GM12878 (cell line): ENCODE results near the gene WNT5B. TPM values are rescaled to one million over a fixed set of nuclear protein-coding genes. Genes with fewer than 3 reads are reported as not detected.
A peak's percentile ranks its signal among the peaks of the same experiment; 100 is the strongest.

ENCODE experiments used
- ATAC-seq: fragments of 200-7000 bp; cut with Tn5 transposase; 3 replicates; pipeline ENCODE4 v1.9.1; 2020; ENCODE audit warnings: mild to moderate bottlenecking, moderate library complexity
- BruUV-seq: library from RNA; stranded (reverse); fragments of 400-500 nt; replicated peaks from 2 replicates; lab custom pipeline; 2021; lab: Mats Ljungman, UMichigan
- CTCF ChIA-PET: fragments of 300-600 bp; sonication (Branson Sonifier 250); formaldehyde crosslinking; extraction: SDS; loops from one replicate; lab custom pipeline; 2021; ENCODE audit warnings: inconsistent platforms; lab: Yijun Ruan, JAX
- POLR2A ChIA-PET: fragments of 350-600 bp; formaldehyde crosslinking; extraction: SDS; loops from one replicate; lab custom pipeline; 2021; ENCODE audit warnings: inconsistent platforms; lab: Charles Lee
- RAD21 ChIA-PET: fragments of 300-600 bp; sonication (Branson Sonifier 250); formaldehyde crosslinking; loops from one replicate; lab custom pipeline; 2023; ENCODE audit warnings: antibody characterized with exemption; ENCODE audit not compliant: unreplicated experiment; lab: Charles Lee
- SMC1A ChIA-PET: fragments of 300-600 bp; sonication (Branson Sonifier 250); formaldehyde crosslinking; loops from one replicate; lab custom pipeline; 2023; ENCODE audit not compliant: unreplicated experiment, uncharacterized antibody; lab: Charles Lee
- DNase-seq: peaks from one replicate; pipeline ENCODE4 v3.0.0-alpha.2; 2011; ENCODE audit warnings: low read depth, low spot score
- FAIRE-seq: peaks from 3 replicates; lab custom pipeline; 2011; peaks lifted over from hg19 to GRCh38; lab: Jason Lieb, UNC
- H2AFZ ChIP-seq: 2 replicates; pipeline ENCODE4 v1.6.0; 2011; ENCODE audit warnings: low read depth, low read length, control low read depth; ENCODE audit not compliant: control insufficient read depth
- H3K27ac ChIP-seq: 2 replicates; pipeline ENCODE4 v1.5.1; 2011; ENCODE audit warnings: control low read depth; ENCODE audit not compliant: control insufficient read depth, insufficient read depth
- H3K27me3 ChIP-seq, 2 experiments: replicated peaks in 1 of 2; 2 replicates each; pipeline versions ENCODE4 v1.6.0 to v1.6.1; 2011; ENCODE audit warnings: low read length in 1 of 2; ENCODE audit not compliant: control insufficient read depth in 2 of 2, insufficient read depth in 2 of 2
- H3K36me3 ChIP-seq, 2 experiments: 2 replicates each; pipeline ENCODE4 v1.5.1; 2011; ENCODE audit warnings: low read length in 1 of 2; ENCODE audit not compliant: control insufficient read depth in 2 of 2, insufficient read depth in 2 of 2
- H3K4me1 ChIP-seq: 2 replicates; pipeline ENCODE4 v1.6.1; 2011; ENCODE audit warnings: mild to moderate bottlenecking, low read length, moderate library complexity, mixed read lengths; ENCODE audit not compliant: control insufficient read depth, insufficient read depth
- H3K4me2 ChIP-seq: 2 replicates; pipeline ENCODE4 v1.6.0; 2011; ENCODE audit warnings: control low read depth; ENCODE audit not compliant: control insufficient read depth, insufficient read depth
- H3K4me3 ChIP-seq: fragments of 200-600 bp; sonication (generic); 2 replicates; pipeline ENCODE4 v1.5.1; 2016
- H3K79me2 ChIP-seq: 2 replicates; pipeline ENCODE4 v1.6.0; 2011; ENCODE audit warnings: low read length; ENCODE audit not compliant: control insufficient read depth, insufficient read depth
- H3K9ac ChIP-seq: 2 replicates; pipeline ENCODE4 v1.8.0; 2011; ENCODE audit warnings: low read length, control low read depth, mixed read lengths; ENCODE audit not compliant: control insufficient read depth, insufficient read depth
- H3K9me3 ChIP-seq: replicated peaks from 3 replicates; pipeline ENCODE4 v1.5.1; 2011; ENCODE audit warnings: mild to moderate bottlenecking, low read length; ENCODE audit not compliant: control insufficient read depth, insufficient read depth
- H4K20me1 ChIP-seq: 2 replicates; pipeline ENCODE4 v1.6.0; 2011; ENCODE audit not compliant: control insufficient read depth, insufficient read depth
- BCLAF1 ChIP-seq: fragments of 450-650 bp; IDR thresholded peaks from 2 replicates; pipeline ENCODE4 v1.6.1; 2017; ENCODE audit warnings: antibody characterized with exemption, mild to moderate bottlenecking, moderate library complexity
- CBFB ChIP-seq: IDR thresholded peaks from 2 replicates; pipeline ENCODE4 v1.6.1; 2016; ENCODE audit warnings: antibody characterized with exemption, low read depth
- CBX5 ChIP-seq: sonication (generic); IDR thresholded peaks from 2 replicates; pipeline ENCODE4 v1.6.1; 2016; ENCODE audit warnings: low read depth, moderate library complexity, mild to moderate bottlenecking, inconsistent platforms
- CREM ChIP-seq: IDR thresholded peaks from 2 replicates; pipeline ENCODE4 v1.6.1; 2014; ENCODE audit warnings: antibody characterized with exemption, low read depth
- CTCF ChIP-seq, 3 experiments: IDR thresholded peaks in 2 of 3; conservative IDR thresholded peaks in 1 of 3; 2 replicates each; pipeline ENCODE4 v1.5.1; 2011; ENCODE audit warnings: low read depth in 3 of 3, low read length in 3 of 3, mild to moderate bottlenecking in 3 of 3, control low read depth in 2 of 3, moderate library complexity in 2 of 3, inconsistent platforms in 1 of 3, mixed read lengths in 1 of 3; ENCODE audit not compliant: control insufficient read depth in 2 of 3, insufficient read depth in 1 of 3; ENCODE audit errors: extremely low read depth in 1 of 3
- FOXM1 ChIP-seq: IDR thresholded peaks from 2 replicates; pipeline ENCODE4 v1.6.1; 2012; ENCODE audit warnings: low read depth, mild to moderate bottlenecking, inconsistent platforms, low read length, moderate library complexity
- GABPA ChIP-seq: IDR thresholded peaks from 2 replicates; pipeline ENCODE4 v1.6.1; 2014; ENCODE audit warnings: antibody characterized with exemption, low read depth, mild to moderate bottlenecking, inconsistent platforms
- IRF3 ChIP-seq: fragments of 450-650 bp; IDR thresholded peaks from 2 replicates; pipeline ENCODE4 v1.6.1; 2014; ENCODE audit warnings: mild to moderate bottlenecking
- NFXL1 ChIP-seq: fragments of 450-650 bp; IDR thresholded peaks from 2 replicates; pipeline ENCODE4 v1.6.1; 2017; ENCODE audit warnings: antibody characterized with exemption, mild to moderate bottlenecking, borderline replicate concordance
- NFYB ChIP-seq: IDR thresholded peaks from 2 replicates; pipeline ENCODE4 v1.6.1; 2011; ENCODE audit warnings: low read depth, mild to moderate bottlenecking, low read length, improper control_type of control experiment, moderate library complexity; ENCODE audit not compliant: insufficient read depth
- RAD21 ChIP-seq: IDR thresholded peaks from 2 replicates; pipeline ENCODE4 v1.6.1; 2011; ENCODE audit warnings: mild to moderate bottlenecking, low read depth, low read length, moderate library complexity; ENCODE audit not compliant: insufficient read depth
- SMAD5 ChIP-seq: IDR thresholded peaks from 2 replicates; pipeline ENCODE4 v1.6.1; 2016; ENCODE audit warnings: antibody characterized with exemption, low read depth
- SMC3 ChIP-seq: IDR thresholded peaks from 2 replicates; pipeline ENCODE4 v1.6.1; 2011; ENCODE audit warnings: low read length, improper control_type of control experiment, borderline replicate concordance
- SREBF1 ChIP-seq: IDR thresholded peaks from 2 replicates; pipeline ENCODE4 v1.6.1; 2012; ENCODE audit warnings: mild to moderate bottlenecking, low read length
- SRF ChIP-seq, 2 experiments: IDR thresholded peaks; 2 replicates each; pipeline ENCODE4 v1.6.1; 2011; ENCODE audit warnings: low read depth in 2 of 2, low read length in 2 of 2, mild to moderate bottlenecking in 1 of 2, moderate library complexity in 1 of 2
- STAT1 ChIP-seq: fragments of 450-650 bp; conservative IDR thresholded peaks from 2 replicates; pipeline ENCODE4 v1.6.1; 2014; ENCODE audit warnings: antibody characterized with exemption, mild to moderate bottlenecking
- TARDBP ChIP-seq: IDR thresholded peaks from 2 replicates; pipeline ENCODE4 v1.6.1; 2016; ENCODE audit warnings: borderline replicate concordance
- YY1 ChIP-seq: IDR thresholded peaks from 2 replicates; pipeline ENCODE4 v1.6.1; 2011; ENCODE audit warnings: low read depth, mild to moderate bottlenecking, low read length
- ZNF384 ChIP-seq: IDR thresholded peaks from 2 replicates; pipeline ENCODE4 v1.6.1; 2012; ENCODE audit warnings: low read depth, mild to moderate bottlenecking, low read length, improper control_type of control experiment, borderline replicate concordance
- WGBS: methylation state at CpG from one replicate; pipeline ENCODE4 v1.1.6; 2016; ENCODE audit warnings: low lambda C conversion rate; ENCODE audit not compliant: insufficient replicate concordance, insufficient coverage; ENCODE audit errors: missing lambda C conversion rate; 5-methylcytosine and 5-hydroxymethylcytosine counted together
- in situ Hi-C: fragments of 300-500 bp; cut with MboI; formaldehyde crosslinking; loops from 9 replicates; pipeline ENCODE4 v1.14.3; 2018; ENCODE audit warnings: mixed read lengths
- intact Hi-C: fragments of 100-400 bp; cut with micrococcal nuclease; formaldehyde crosslinking; loops from one replicate; pipeline ENCODE4 v1.14.2; 2022; ENCODE audit not compliant: unreplicated experiment
- polyA plus RNA-seq, 11 experiments: library from polyadenylated mRNA; depleted of rRNA in 4 of 11; unstranded in 6 of 11; stranded (reverse) in 5 of 11; fragments of >200 nt; fragmentation: Nextera tagmentation in 4 of 11; fragmentation: Illumina TruSeq in 1 of 11; extraction: Ambion mirVana in 4 of 11; extraction: Trizol in 1 of 11; gene quantifications; 1 replicate in 1 of 11; 2 replicates in 10 of 11; pipeline versions ENCODE4 v1.2.1 to v1.2.3, GENCODE V29; 2011 to 2016; ENCODE audit warnings: inconsistent platforms in 2 of 11, missing spikeins in 2 of 11, low read depth in 1 of 11
- total RNA-seq, 4 experiments: library from RNA; depleted of rRNA in 3 of 4; stranded (reverse); fragments of >200 nt in 3 of 4; fragmentation: Illumina TruSeq in 1 of 4; extraction: Trizol in 1 of 4; gene quantifications; 2 replicates each; pipeline versions ENCODE4 v1.2.1 to v1.2.3, GENCODE V29; 2013 to 2021

The WNT5B gene
- total and polyA plus RNA-seq, 10 of the 15 experiments (the other 5 are each of a cell fraction or from before 2014, with no cell fraction given) = 0.45 to 18.3 (median 5.4) TPM

- ChIA-PET CTCF (interaction anchor here (0.6 to 7.3 kb wide), 41 partner anchors 8 to 517 kb away, joined by 3 to 112 read pairs (median 4); no protein-coding TSS in a partner anchor), RAD21 (interaction anchor here (0.9 to 2.5 kb wide), 9 partner anchors 8 to 517 kb away, joined by 3 to 44 read pairs (median 6); no protein-coding TSS in a partner anchor), POLR2A (interaction anchor here (1.5 kb wide), 1 partner anchor 157 kb away, joined by 5 read pairs; no protein-coding TSS in a partner anchor), SMC1A (interaction anchor here (0.6 to 4.7 kb wide), 17 partner anchors 11 to 516 kb away, joined by 3 to 56 read pairs (median 5); no protein-coding TSS in a partner anchor)
- 45% methylated on average over 16 of the region's 16 CpGs for WGBS
- H3K4me1 ChIP-seq = 0 out of 2 replicates have a peak, but pooled peaks cover 6% of the 10 kb centered on the region
- in situ Hi-C loops = no loop called here
- no peak overlapping the region for H3K9ac ChIP-seq
- no TSS peak for BruUV-seq
- no peaks in the 10 kb centered on the region for H3K36me3 ChIP-seq
- H3K9me3 ChIP-seq = no peaks in the 10 kb centered on the region
- no peak overlapping the region for H3K27ac ChIP-seq
- TF ChIP-seq SRF (IDR thresholded peaks at IDR 0.05; ENCODE audit: low read depth in 2 of 2, low read length in 2 of 2) (no peak), ZNF384 (no peak), SMAD5 (no peak), CBX5 (no peak), SMC3 (peak; percentile 56; the same call in 1 of the 2 replicates), NFXL1 (no peak), CREM (no peak), YY1 (peak; percentile 47; the same call in 1 of the 2 replicates), RAD21 (peak; percentile 72), FOXM1 (no peak), BCLAF1 (no peak), CBFB (no peak), IRF3 (no peak), STAT1 (no peak), SREBF1 (no peak), GABPA (no peak), TARDBP (no peak), CTCF (IDR thresholded peaks at IDR 0.05 in 2 of 3, conservative IDR thresholded peaks at IDR 0.05 in 1 of 3; ENCODE audit: control insufficient read depth in 2 of 3, extremely low read depth in 1 of 3, insufficient read depth in 1 of 3, low read depth in 3 of 3, low read length in 3 of 3) (peak; percentile 79 to 83 (median 82)), NFYB (no peak)
- ATAC-seq = peak; percentile 82
- no peak for DNase-seq
- no peak overlapping the region for H3K4me2 ChIP-seq
- no peak overlapping the region for H3K4me3 ChIP-seq
- H4K20me1 ChIP-seq = no peaks in the 10 kb centered on the region
- H2AFZ ChIP-seq = no peak overlapping the region
- peak; percentile 94 for FAIRE-seq
- H3K79me2 ChIP-seq = no peaks in the 10 kb centered on the region
- intact Hi-C loops = loop anchor here (5.0 kb wide), 2 partner anchors 158 to 308 kb away; no protein-coding TSS in a partner anchor
- peaks cover 2 to 4% of the 10 kb centered on the region in 2 experiments; a peak in 2 of 4 replicates for H3K27me3 ChIP-seq
Measured at GRCh38 chr12:1634590-1635191, 5.7 kb downstream of the WNT5B start.
